GM23338 (cell line): Measurements from ENCODE around the gene CPTP. TPM values are rescaled to one million over a fixed set of nuclear protein-coding genes. Genes with fewer than 3 reads are reported as not detected.

Experiments
- ATAC-seq: fragments of 200-7000 bp; cut with Tn5 transposase; 3 replicates; pipeline ENCODE4 v1.9.1; 2020
- DNase-seq: peaks from one replicate; pipeline ENCODE4 v3.0.0-alpha.2; 2015; ENCODE audit warnings: low spot score
- H2AFZ ChIP-seq: fragments of 200-600 bp; sonication (generic); 2 replicates; pipeline ENCODE4 v1.8.0; 2016; ENCODE audit warnings: antibody characterized with exemption, mild to moderate bottlenecking, moderate library complexity
- H3F3A ChIP-seq: fragments of 200-600 bp; sonication (generic); replicated peaks from 2 replicates; pipeline ENCODE4 v1.8.0; 2017; ENCODE audit warnings: antibody characterized with exemption, mixed run types, low read depth
- H3K27ac ChIP-seq: fragments of 200-600 bp; sonication (generic); 2 replicates; pipeline ENCODE4 v1.6.1; 2016; ENCODE audit warnings: low read depth
- H3K27me3 ChIP-seq: fragments of 200-600 bp; sonication (generic); 2 replicates; pipeline ENCODE4 v1.8.0; 2016; ENCODE audit warnings: mild to moderate bottlenecking, mixed run types, moderate library complexity; ENCODE audit not compliant: insufficient read depth
- H3K36me3 ChIP-seq: fragments of 200-600 bp; sonication (generic); 2 replicates; pipeline ENCODE4 v1.8.0; 2016; ENCODE audit warnings: mild to moderate bottlenecking; ENCODE audit not compliant: insufficient read depth
- H3K4me1 ChIP-seq: fragments of 200-600 bp; sonication (generic); 2 replicates; pipeline ENCODE4 v1.8.0; 2016; ENCODE audit warnings: mild to moderate bottlenecking, moderate library complexity; ENCODE audit not compliant: insufficient read depth
- H3K4me2 ChIP-seq: fragments of 200-600 bp; sonication (generic); 2 replicates; pipeline ENCODE4 v1.7.1; 2017; ENCODE audit warnings: mixed run types
- H3K4me3 ChIP-seq: fragments of 200-600 bp; sonication (generic); 2 replicates; pipeline ENCODE4 v1.6.1; 2016; ENCODE audit warnings: mixed run types
- H3K79me2 ChIP-seq: fragments of 200-600 bp; sonication (generic); replicated peaks from 2 replicates; pipeline ENCODE4 v1.8.0; 2017; ENCODE audit warnings: mild to moderate bottlenecking; ENCODE audit not compliant: insufficient read depth
- H3K9me2 ChIP-seq: fragments of 200-600 bp; sonication (generic); 2 replicates; pipeline ENCODE4 v1.8.0; 2017; ENCODE audit not compliant: insufficient read depth
- H4K20me1 ChIP-seq: fragments of 200-600 bp; sonication (generic); replicated peaks from 2 replicates; pipeline ENCODE4 v1.8.0; 2017; ENCODE audit warnings: mild to moderate bottlenecking; ENCODE audit not compliant: insufficient read depth
- H3K27ac Mint-ChIP-seq: 2 replicates; pipeline ENCODE4 v1.8.0; 2020; ENCODE audit warnings: inconsistent platforms, mild to moderate bottlenecking, moderate library complexity, mixed read lengths
- H3K27me3 Mint-ChIP-seq: 3 replicates; pipeline ENCODE4 v1.8.0; 2022; ENCODE audit warnings: low read depth, mild to moderate bottlenecking, moderate library complexity, mixed read lengths, inconsistent platforms; ENCODE audit not compliant: insufficient read depth, poor library complexity
- H3K36me3 Mint-ChIP-seq: 3 replicates; pipeline ENCODE4 v1.8.0; 2021; ENCODE audit warnings: low read depth, mild to moderate bottlenecking, inconsistent platforms, moderate library complexity, mixed read lengths
- H3K4me1 Mint-ChIP-seq: 3 replicates; pipeline ENCODE4 v1.8.0; 2020; ENCODE audit warnings: mild to moderate bottlenecking, inconsistent platforms, mixed read lengths
- H3K4me3 Mint-ChIP-seq: 3 replicates; pipeline ENCODE4 v1.8.0; 2021; ENCODE audit warnings: moderate library complexity, mild to moderate bottlenecking, inconsistent platforms, mixed read lengths
- H3K9me3 Mint-ChIP-seq: 3 replicates; pipeline ENCODE4 v1.8.0; 2020; ENCODE audit warnings: moderate library complexity, mild to moderate bottlenecking, inconsistent platforms, mixed read lengths
- CREB1 ChIP-seq: fragments of 250-450 bp; sonication (Bioruptor Pico); IDR thresholded peaks from 2 replicates; pipeline ENCODE4 v1.5.0; 2020; ENCODE audit warnings: low read depth, mild to moderate bottlenecking, moderate library complexity
- CTCF ChIP-seq, 2 experiments: fragments of 200-600 bp in 1 of 2; sonication (generic) in 1 of 2; conservative IDR thresholded peaks; 2 replicates each; pipeline versions ENCODE4 v1.5.1 to v1.6.1; 2016 to 2017; ENCODE audit warnings: antibody characterized with exemption in 2 of 2, low read depth in 2 of 2, mild to moderate bottlenecking in 2 of 2, moderate library complexity in 1 of 2
- EZH2 ChIP-seq: fragments of 200-600 bp; sonication (generic); IDR thresholded peaks from one replicate; pipeline ENCODE4 v1.8.0; 2017; ENCODE audit warnings: antibody characterized with exemption, mild to moderate bottlenecking, low read depth; ENCODE audit not compliant: unreplicated experiment
- EZH2phosphoT487 ChIP-seq: fragments of 200-600 bp; sonication (generic); IDR thresholded peaks from one replicate; pipeline ENCODE4 v1.8.1; 2018; ENCODE audit warnings: antibody characterized with exemption; ENCODE audit not compliant: unreplicated experiment
- POLR2AphosphoS5 ChIP-seq: IDR thresholded peaks from 2 replicates; pipeline ENCODE4 v1.6.1; 2016; ENCODE audit warnings: antibody characterized with exemption, low read depth
- REST ChIP-seq: IDR thresholded peaks from one replicate; pipeline ENCODE4 v1.6.1; 2018; ENCODE audit warnings: antibody characterized with exemption; ENCODE audit not compliant: unreplicated experiment
- STAT1 ChIP-seq: IDR thresholded peaks from one replicate; pipeline ENCODE4 v1.6.1; 2016; ENCODE audit warnings: antibody characterized with exemption; ENCODE audit not compliant: unreplicated experiment
- ZNF114 ChIP-seq: fragments of 250-450 bp; sonication (Bioruptor Pico); IDR thresholded peaks from 2 replicates; pipeline ENCODE4 v1.5.0; 2020; ENCODE audit warnings: mild to moderate bottlenecking, moderate library complexity
- ZNF331 ChIP-seq: fragments of 250-450 bp; sonication (Bioruptor Pico); IDR thresholded peaks from 2 replicates; pipeline ENCODE4 v1.5.0; 2020; ENCODE audit warnings: low read depth, mild to moderate bottlenecking, moderate library complexity
- polyA plus RNA-seq: library from polyadenylated mRNA; unstranded; fragments of >200 nt; fragmentation: Nextera tagmentation; extraction: Ambion mirVana; gene quantifications from 2 replicates; pipeline ENCODE4 v1.2.1, GENCODE V29; 2016
- total RNA-seq: library from RNA; depleted of rRNA; stranded (reverse); fragments of >200 nt; shearing (Covaris generic); gene quantifications from 2 replicates; pipeline ENCODE4 v1.2.3, GENCODE V29; 2014

CPTP gene
- total and polyA plus RNA-seq, 2 experiments from 2014 or later, result 8.1 to 13.5 TPM

DNA sequence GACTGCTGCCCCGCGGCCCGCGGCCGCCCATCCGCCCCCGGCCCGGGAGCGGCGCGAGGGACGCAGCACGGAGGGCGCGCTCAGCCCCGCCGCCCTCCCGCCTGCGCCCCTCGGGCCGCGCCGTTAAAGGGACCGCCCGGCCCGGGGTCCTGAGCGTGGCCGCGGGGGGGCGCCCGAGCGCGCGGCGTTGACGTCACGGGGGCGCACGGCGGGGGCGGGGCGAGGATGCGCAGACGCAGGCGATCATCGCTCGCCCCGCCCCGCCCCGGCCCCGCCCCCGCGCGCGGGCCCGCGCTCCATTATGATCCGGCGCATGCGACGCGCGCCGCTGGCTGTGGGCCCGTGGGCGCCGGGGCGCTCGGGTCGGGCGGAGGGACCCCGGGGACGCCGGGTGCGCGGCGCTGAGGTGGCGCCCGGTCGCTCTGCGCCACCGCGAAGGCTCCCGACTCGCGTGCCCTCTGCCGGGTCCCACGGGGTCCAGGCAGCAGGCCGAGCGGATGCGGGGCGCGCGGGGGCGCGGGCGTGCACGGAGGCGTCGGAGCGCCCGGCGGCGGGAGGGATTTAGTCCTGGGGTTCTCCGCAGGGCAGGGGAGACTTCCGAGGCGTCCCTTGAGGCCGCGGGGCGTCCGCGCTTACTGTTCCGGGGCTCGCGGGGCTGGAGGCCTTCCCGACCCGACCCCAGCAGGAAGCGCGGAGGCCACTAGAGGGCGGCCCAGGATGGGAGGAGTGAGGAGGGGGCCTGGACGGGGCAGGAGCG lies 24.8 kb downstream of the CPTP start, which contains the start of gene DVL1:
TSS of gene DVL1 (minus strand) at position 163 of the 757 bp plus-strand sequence. CDS start 353 bp downstream, outside the sequence.
- Mint-ChIP-seq H3K27ac (no peak within 1 kb of the TSS), H3K36me3 (no peaks in the 10 kb centered on the region), H3K27me3 (peaks cover 26% of the 10 kb centered on the region), H3K4me3 (peak within 1 kb of the TSS; percentile 78), H3K4me1 (peaks cover 25% of the 10 kb centered on the region), H3K9me3 (no peaks in the 10 kb centered on the region)
- peak within 1 kb of the TSS; percentile 84 for H3K4me2 ChIP-seq
- H3K9me2 ChIP-seq, result no peaks in the 10 kb centered on the region
- no peaks in the 10 kb centered on the region; the same call in none of the 2 replicates for H4K20me1 ChIP-seq
- peak within 1 kb of the TSS; percentile 65 for H3K4me3 ChIP-seq
- TF ChIP-seq EZH2phosphoT487 (no peak), EZH2 (no peak), ZNF331 (no peak), CREB1 (peak; percentile 82), CTCF (conservative IDR thresholded peaks at IDR 0.05; ENCODE audit: low read depth in 2 of 2) (peak; percentile 41 to 67), ZNF114 (CRISPR knock-in tag) (no peak), POLR2AphosphoS5 (peak; percentile 38), REST (no peak), STAT1 (no peak)
- peaks cover 25% of the 10 kb centered on the region for H3K4me1 ChIP-seq
- H2AFZ ChIP-seq, result no peak within 1 kb of the TSS
- ATAC-seq, result peak; percentile 16
- H3K79me2 ChIP-seq, result peaks cover 14% of the 10 kb centered on the region
- DNase-seq, result peak; percentile 89
- H3K27me3 ChIP-seq, result peaks cover 17% of the 10 kb centered on the region
- no peaks in the 10 kb centered on the region for H3K36me3 ChIP-seq
- H3K27ac ChIP-seq, result no peak within 1 kb of the TSS
- peaks cover 25% of the 10 kb centered on the region for H3F3A ChIP-seq
